Coronary artery (tissue), 2 donors: ENCODE measurements around the gene PHLDB3.

ENCODE experiments used
- DNase-seq: peaks from one replicate; pipeline ENCODE4 v3.0.0-alpha.2; 2017; ENCODE audit warnings: low spot score
- H3K27ac ChIP-seq, 2 donors: fragments of 200-600 bp; sonication (generic); one replicate each; pipeline ENCODE4 v1.5.1; 2016 to 2019
- H3K4me3 ChIP-seq: fragments of 200-600 bp; sonication (generic); 2 replicates; pipeline ENCODE4 v1.5.1; 2016; ENCODE audit warnings: mild to moderate bottlenecking, moderate library complexity
- TF ChIP-seq, protein P1 (sequence below): fragments of 200-600 bp; sonication (generic); IDR thresholded peaks from one replicate; pipeline ENCODE4 v1.5.1; 2019; ENCODE audit warnings: antibody characterized with exemption

Gene PHLDB3

DNA sequence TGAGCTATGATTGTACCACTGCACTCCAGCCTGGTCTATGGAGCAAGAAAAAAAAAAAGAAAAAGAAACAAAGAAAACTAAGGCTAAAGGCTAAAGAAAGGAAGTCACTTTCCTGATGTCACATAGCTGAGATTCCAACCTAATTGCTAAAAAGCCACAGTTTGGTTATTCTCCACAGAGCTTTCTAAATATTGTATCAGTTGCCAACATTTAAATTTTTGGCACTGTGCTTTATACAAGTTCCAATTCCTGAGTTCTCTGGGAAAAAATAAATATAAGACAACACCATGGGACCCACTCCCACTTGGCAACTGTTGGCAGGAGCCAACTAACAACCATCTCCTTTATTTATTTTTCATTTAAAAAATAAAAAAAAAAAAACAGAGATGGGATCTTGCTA is 27.9 kb downstream of the PHLDB3 start:
- Histone ChIP-seq H3K27ac (peak overlapping the region in 1 of 2 donors; percentile 28), H3K4me3 (no peak overlapping the region)
- no peak for DNase-seq
- TF ChIP-seq, protein P1, sequence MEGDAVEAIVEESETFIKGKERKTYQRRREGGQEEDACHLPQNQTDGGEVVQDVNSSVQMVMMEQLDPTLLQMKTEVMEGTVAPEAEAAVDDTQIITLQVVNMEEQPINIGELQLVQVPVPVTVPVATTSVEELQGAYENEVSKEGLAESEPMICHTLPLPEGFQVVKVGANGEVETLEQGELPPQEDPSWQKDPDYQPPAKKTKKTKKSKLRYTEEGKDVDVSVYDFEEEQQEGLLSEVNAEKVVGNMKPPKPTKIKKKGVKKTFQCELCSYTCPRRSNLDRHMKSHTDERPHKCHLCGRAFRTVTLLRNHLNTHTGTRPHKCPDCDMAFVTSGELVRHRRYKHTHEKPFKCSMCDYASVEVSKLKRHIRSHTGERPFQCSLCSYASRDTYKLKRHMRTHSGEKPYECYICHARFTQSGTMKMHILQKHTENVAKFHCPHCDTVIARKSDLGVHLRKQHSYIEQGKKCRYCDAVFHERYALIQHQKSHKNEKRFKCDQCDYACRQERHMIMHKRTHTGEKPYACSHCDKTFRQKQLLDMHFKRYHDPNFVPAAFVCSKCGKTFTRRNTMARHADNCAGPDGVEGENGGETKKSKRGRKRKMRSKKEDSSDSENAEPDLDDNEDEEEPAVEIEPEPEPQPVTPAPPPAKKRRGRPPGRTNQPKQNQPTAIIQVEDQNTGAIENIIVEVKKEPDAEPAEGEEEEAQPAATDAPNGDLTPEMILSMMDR, result no peak

DNA sequence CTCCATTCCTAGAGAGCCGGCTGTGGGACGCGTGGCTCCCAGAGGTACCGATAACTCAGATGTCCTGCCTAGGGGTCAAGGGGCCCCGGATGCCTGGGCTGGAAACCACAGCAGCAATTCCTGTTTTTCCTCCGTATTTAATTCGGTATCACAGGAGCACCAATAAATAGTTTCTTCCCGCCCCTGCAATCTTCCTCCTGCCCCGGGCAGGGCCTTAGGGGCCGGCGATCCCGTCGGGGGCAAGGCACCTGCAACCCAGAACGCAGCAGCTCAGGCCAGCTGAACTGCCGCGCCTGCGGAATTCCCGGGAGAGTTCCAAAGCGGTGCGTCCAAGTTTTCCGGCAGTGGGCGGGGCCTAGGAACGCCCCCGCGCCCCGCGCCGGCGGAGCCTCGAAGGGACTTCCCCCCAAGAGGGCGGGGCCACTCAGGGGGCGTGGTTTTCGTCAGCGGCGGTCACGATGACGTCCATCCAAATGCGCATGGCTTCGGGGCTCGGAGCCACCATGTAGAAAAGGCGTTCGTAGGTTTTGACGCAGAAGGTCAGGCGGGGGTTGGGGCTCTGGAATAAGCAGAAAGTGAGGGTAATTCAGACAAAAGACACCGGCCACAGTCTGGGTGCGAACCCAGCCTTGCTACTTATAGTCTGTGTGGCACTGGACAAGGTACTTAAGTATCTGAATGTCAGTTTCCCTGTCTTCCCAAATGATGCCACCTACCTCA is 29.4 kb downstream of the PHLDB3 start:
- peak overlapping the region; percentile 73 for H3K4me3 ChIP-seq
- peak overlapping the region; percentile 65 to 86 for H3K27ac ChIP-seq
- peak; percentile 98 for DNase-seq
- TF ChIP-seq, protein P1, result no peak

DNA sequence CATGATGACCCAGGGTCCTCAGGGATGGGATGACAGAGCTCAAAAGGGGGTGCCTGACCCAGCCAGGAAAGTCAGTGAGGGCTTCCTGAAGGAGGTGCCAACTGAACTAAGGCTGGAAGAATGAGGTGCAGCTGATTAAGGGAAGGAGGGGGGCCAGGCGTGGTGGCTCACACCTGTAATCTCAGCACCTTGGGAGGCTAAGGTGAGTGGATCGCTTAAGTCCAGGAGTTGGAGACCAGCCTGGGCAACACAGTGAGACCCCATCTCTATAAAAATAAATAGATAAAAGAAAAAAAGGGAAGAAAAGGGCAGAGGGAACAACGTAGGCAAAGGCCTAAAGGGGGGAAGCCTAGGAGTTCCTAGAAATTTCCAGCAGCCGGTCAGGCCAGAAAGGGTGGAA is 30.1 kb downstream of the PHLDB3 start:
- H3K4me3 ChIP-seq, result no peak overlapping the region
- H3K27ac ChIP-seq, result peak overlapping the region; percentile 65 to 86
- TF ChIP-seq, protein P1, result no peak
- no peak for DNase-seq

DNA sequence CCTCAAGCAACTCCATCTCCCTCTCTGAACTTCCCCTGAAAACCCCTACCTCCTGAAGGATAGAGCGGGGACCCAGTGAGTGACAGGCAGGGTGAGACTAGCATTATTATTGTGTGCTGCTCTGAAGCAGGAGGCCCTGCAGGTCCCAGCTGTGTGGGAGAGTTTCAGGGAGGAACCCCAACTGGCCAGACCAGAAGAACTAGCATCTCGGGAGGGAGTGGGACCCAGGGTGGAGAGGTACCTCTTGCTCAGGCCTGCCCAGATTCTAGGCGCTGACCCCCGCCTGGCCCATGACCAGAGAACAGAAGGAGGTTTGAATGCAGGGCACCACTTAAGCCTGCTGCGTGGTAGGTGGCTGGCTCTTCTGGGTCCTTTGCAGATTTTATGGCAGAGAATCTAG is 33.5 kb downstream of the PHLDB3 start:
- TF ChIP-seq, protein P1, result no peak
- Histone ChIP-seq H3K4me3 (no peak overlapping the region), H3K27ac (no peak overlapping the region)
- no peak for DNase-seq

DNA sequence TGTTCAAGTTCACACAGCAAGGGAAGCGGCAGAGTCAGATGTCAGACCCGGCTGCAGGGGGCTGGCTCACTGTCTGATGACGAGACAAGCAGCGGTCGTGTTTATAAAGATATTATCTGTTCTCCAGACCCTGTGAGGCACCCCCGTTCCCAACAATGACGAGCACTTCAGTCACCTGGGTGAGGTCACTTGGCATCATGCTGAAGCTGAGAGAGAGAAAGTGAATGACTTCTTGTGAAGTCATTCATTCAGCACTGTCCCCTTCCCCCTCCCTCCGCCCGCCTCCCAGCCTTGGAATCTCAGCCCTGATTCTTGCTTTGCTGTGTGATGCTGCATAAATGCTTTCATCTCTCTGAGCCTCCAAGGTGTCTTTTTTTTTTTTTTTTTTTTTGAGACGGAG is 34.3 kb downstream of the PHLDB3 start:
- Histone ChIP-seq H3K27ac (no peak overlapping the region), H3K4me3 (no peak overlapping the region)
- no peak for DNase-seq
- TF ChIP-seq, protein P1, result no peak

DNA sequence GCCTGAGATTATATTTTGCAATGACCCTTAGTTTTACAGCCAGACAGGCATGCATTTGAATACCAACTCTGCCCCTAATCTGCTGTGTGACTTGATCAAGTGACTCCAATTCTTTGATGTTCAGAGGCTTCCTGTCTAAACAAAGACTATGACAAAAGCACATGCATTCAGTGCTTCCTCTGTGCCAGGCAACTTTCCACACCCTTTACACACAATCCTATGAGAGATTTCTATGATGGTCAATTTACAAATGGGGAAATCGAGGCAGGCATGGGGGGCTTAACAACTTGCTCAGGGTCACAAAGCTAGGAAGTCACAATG is 35.4 kb downstream of the PHLDB3 start:
- Histone ChIP-seq H3K4me3 (no peak overlapping the region), H3K27ac (no peak overlapping the region)
- no peak for DNase-seq
- TF ChIP-seq, protein P1, result no peak

DNA sequence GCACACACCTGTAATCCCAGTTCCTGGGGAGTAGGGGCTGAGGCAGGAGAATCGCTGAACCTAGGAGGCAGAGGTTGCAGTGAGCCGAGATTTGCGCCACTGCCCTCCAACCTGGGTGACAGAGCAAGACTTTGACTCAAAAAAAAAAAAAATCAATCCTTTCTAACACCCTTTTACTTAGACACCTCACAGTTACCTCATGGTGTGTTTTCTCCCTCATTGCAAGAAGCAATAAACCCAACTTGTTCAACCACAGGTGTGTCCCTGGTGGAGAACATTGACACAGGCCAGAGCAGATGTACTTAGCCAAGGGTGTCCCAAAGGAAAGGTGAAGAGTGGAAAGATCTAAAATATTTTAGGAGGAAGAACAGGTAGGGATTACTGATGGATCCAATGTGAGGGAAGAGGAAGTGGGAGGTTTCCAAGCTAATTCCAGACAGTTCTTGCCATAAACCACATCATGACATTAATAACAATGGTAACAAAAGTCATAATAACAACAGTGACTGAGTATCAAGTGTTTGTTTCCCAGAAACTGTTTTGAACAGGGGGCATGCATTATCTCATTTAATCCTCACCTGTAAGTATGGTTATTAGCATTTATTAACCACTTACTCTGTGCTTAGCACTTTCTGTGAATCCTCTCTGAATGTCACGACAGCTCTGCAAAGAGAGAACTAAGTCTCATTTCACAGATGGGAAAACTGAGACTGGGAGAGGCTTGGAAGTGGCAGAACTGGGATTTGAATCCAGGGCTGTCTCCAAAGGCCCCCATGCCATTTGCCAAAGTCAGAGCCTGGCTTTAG is 36.0 kb downstream of the PHLDB3 start:
- TF ChIP-seq, protein P1, result no peak
- Histone ChIP-seq H3K4me3 (no peak overlapping the region), H3K27ac (no peak overlapping the region)
- no peak for DNase-seq
